ENCODE results near the gene PBRM1. TPM values are rescaled to one million over a fixed set of nuclear protein-coding genes. Genes with fewer than 3 reads are reported as not detected.

PBRM1 gene
- total and polyA plus RNA-seq, 2 of the 13 experiments (the other 11 are each of a cell fraction or from before 2014, with no cell fraction given): 10.9 to 33.2 TPM

GRCh38 chr3:52518723-52519444, 166.8 kb downstream of the PBRM1 start:
- in situ Hi-C loops (cut with HindIII; ENCODE audit: extremely low pct_ligation_motif_present, low pct_unique_long_range_greater_than_20kb): no loop called here
- no peak for DNase-seq (ENCODE audit: low spot score)
- H3K27me3 ChIP-seq (ENCODE audit: control insufficient read depth in 1 of 2, insufficient read depth in 2 of 2, low read length in 2 of 2): peaks cover 17 to 44% of the 10 kb centered on the region in 2 experiments
- intact Hi-C loops (cut with micrococcal nuclease; ENCODE audit: unreplicated experiment): no loop called here
- no peak overlapping the region for H3K4me3 ChIP-seq (replicated peaks in 1 of 3; ENCODE audit: insufficient read depth in 1 of 3, low read depth in 2 of 3, low read length in 3 of 3)
- peaks cover 27% of the 10 kb centered on the region for H3K4me1 ChIP-seq (ENCODE audit: insufficient read depth, low read length)
- WGBS (ENCODE audit: low lambda C conversion rate): 67% methylated on average over 25 of the region's 50 CpGs
- no peaks in the 10 kb centered on the region for H3K79me2 ChIP-seq (ENCODE audit: insufficient read depth, low read length)
- no peak overlapping the region for H3K9ac ChIP-seq (ENCODE audit: insufficient read depth, low read depth, low read length)
- no peak for FAIRE-seq
- H3K9me3 ChIP-seq (ENCODE audit: low read length): no peaks in the 10 kb centered on the region
- ChIA-PET POLR2A (interaction anchor here (1.0 to 1.4 kb wide), 2 partner anchors 8 to 13 kb away, joined by 3 to 5 read pairs; no protein-coding TSS in a partner anchor), CTCF (ENCODE audit: low intra/inter-chr PET ratio, low total read pairs) (no interaction called here)
- peak overlapping the region; percentile 15; the same call in 1 of the 2 replicates for H3K4me2 ChIP-seq (ENCODE audit: low read depth, low read length)
- no peak overlapping the region for H2AFZ ChIP-seq (ENCODE audit: low read length)
- no peak overlapping the region for H3K27ac ChIP-seq (ENCODE audit: extremely low read length, insufficient read depth, low read length)
- peaks cover 0 to 2% of the 10 kb centered on the region in 2 experiments; a peak in 2 of 5 replicates for H3K36me3 ChIP-seq (replicated peaks in 1 of 2; ENCODE audit: control insufficient read depth in 1 of 2, insufficient read depth in 2 of 2, low read length in 2 of 2)
- TF ChIP-seq AGO1 (IDR thresholded peaks at IDR 0.05; ENCODE audit: low read depth, low read length, poor library complexity, severe bottlenecking) (peak; percentile 10), ARNTL (CRISPR knock-in tag; IDR thresholded peaks at IDR 0.05) (no peak), CTCF (CRISPR knock-in tag; IDR thresholded peaks at IDR 0.05) (0 out of 2 replicates have a peak, but pooled peaks have one; percentile 25), ZNF543 (CRISPR knock-in tag; IDR thresholded peaks at IDR 0.05) (no peak), JARID2 (CRISPR knock-in tag; IDR thresholded peaks at IDR 0.05; ENCODE audit: insufficient replicate concordance) (no peak)
- no TSS peak for BruUV-seq (replicated peaks)
- peak; percentile 6; the same call in 1 of the 3 replicates for ATAC-seq
- H4K20me1 ChIP-seq (ENCODE audit: insufficient read depth, low read length): no peaks in the 10 kb centered on the region
